ENCODE results near the gene SHLD1.

- TF ChIP-seq, protein P1, sequence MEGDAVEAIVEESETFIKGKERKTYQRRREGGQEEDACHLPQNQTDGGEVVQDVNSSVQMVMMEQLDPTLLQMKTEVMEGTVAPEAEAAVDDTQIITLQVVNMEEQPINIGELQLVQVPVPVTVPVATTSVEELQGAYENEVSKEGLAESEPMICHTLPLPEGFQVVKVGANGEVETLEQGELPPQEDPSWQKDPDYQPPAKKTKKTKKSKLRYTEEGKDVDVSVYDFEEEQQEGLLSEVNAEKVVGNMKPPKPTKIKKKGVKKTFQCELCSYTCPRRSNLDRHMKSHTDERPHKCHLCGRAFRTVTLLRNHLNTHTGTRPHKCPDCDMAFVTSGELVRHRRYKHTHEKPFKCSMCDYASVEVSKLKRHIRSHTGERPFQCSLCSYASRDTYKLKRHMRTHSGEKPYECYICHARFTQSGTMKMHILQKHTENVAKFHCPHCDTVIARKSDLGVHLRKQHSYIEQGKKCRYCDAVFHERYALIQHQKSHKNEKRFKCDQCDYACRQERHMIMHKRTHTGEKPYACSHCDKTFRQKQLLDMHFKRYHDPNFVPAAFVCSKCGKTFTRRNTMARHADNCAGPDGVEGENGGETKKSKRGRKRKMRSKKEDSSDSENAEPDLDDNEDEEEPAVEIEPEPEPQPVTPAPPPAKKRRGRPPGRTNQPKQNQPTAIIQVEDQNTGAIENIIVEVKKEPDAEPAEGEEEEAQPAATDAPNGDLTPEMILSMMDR (IDR thresholded peaks at IDR 0.05) = no peak
- TF ChIP-seq POLR2A (IDR thresholded peaks at IDR 0.05) = no peak
These were observed 60.7 kb downstream of the SHLD1 start for GRCh38 chr20:5810800-5811422.

All from lower leg skin (tissue), 3 donors.